ENCODE data around the gene NABP2. TPM values are rescaled to one million over a fixed set of nuclear protein-coding genes. Genes with fewer than 3 reads are reported as not detected.
A peak's percentile ranks its signal among the peaks of the same experiment; 100 is the strongest.

The NABP2 gene
- total and polyA plus RNA-seq, 2 experiments from 2014 or later, result 29.9 to 40.1 TPM

DNA sequence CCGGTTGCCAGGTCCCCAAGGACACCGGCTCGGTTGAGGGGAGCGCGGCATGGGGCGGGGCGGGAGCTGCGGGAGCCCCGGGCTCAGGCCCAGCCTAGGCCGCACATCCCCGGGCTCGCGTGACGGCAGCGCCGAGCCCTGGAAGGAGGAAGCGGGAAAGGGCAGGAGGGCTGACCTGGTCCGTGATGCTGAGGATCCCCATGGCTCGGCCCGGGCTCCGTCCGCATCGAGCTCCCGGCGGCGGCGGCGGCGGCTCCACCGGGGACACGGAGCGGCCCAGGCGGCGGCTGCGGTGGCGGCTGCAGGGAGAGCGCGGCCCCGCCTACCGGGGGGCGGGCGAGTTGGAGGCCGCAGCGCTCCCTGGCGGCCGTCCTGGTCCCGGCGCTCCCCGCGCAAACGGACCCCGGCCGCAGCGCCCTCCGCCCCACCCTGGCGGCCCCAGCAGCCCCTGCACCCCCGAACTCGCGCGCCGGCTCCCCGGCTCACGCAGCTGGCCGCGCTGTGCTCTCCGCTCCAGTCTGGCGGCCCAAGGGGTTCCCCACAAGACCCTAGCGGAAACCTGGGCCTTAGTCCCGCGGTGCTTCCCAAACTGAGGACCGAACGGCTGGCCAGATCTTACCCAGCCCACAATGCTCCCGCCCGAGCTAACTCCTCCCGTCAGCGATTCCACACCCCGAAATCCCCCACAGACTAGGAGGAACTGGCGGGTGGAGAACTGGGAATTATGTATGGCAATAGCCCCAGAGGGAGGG, 34.1 kb downstream of the NABP2 start, which contains the start of gene ANKRD52:
TSS of gene ANKRD52 (minus strand) at position 317 of the 752 bp plus-strand sequence. CDS start at position 202, 115 bp downstream.
- WGBS, 2 experiments (ENCODE audit: low coverage in 1 of 2, low lambda C conversion rate in 2 of 2, missing lambda C conversion rate in 2 of 2), result 1 to 2% methylated on average over 20 to 28 of the region's 78 CpGs
- H3K4me1 ChIP-seq (ENCODE audit: insufficient read depth), result peaks cover 35% of the 10 kb centered on the region
- H3K4me3 ChIP-seq, result peak within 1 kb of the TSS; percentile 96
- peak within 1 kb of the TSS; percentile 81 for H3K9ac ChIP-seq
- H3K36me3 ChIP-seq (ENCODE audit: low read depth), result peaks cover 26% of the 10 kb centered on the region
- H3K27me3 ChIP-seq (replicated peaks; ENCODE audit: insufficient read depth), result no peaks in the 10 kb centered on the region
- DNase-seq, result peak; percentile 93
- no peaks in the 10 kb centered on the region for H4K20me1 ChIP-seq (ENCODE audit: insufficient read depth)
- in situ Hi-C loops (cut with MboI), result no loop called here
- H3K9me2 ChIP-seq (ENCODE audit: insufficient read depth), result no peaks in the 10 kb centered on the region
- no peak for TF ChIP-seq EZH2phosphoT487 (IDR thresholded peaks at IDR 0.05; ENCODE audit: insufficient read depth, low read depth)
- TF ChIP-seq EZH2 (IDR thresholded peaks at IDR 0.05; ENCODE audit: insufficient read depth, poor library complexity, severe bottlenecking), result no peak
- H3F3A ChIP-seq (ENCODE audit: insufficient read depth), result peaks cover 41% of the 10 kb centered on the region
- peak within 1 kb of the TSS; percentile 97 for H3K4me2 ChIP-seq (ENCODE audit: unreplicated experiment)
- H2AFZ ChIP-seq, result peak within 1 kb of the TSS; percentile 91
- H3K27ac ChIP-seq, result peak within 1 kb of the TSS; percentile 70
- H3K79me2 ChIP-seq (ENCODE audit: insufficient read depth), result peaks cover 47% of the 10 kb centered on the region
- no peaks in the 10 kb centered on the region for H3K9me3 ChIP-seq (ENCODE audit: low read depth)

DNA sequence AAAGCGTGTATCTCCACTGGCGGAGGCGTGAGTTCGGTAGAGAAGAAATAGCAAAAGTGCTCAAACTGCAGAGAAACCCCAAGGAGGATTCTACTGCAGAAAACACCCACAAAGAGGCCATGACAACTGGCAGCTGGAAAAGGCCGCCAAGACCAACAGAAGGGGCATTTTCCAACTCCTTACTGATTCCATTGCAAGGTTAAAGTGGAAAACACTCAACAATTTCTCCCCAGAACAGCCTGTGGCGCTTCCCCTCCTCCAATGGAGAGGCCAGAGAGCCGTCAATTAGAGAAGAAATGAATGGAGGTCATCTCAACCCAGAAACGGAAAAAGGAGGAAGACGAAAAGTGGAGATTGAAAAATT, 34.7 kb downstream of the NABP2 start:
- DNase-seq, result no peak
- 3 to 4% methylated on average over 9 of the region's 9 CpGs for WGBS, 2 experiments (ENCODE audit: low coverage in 1 of 2, low lambda C conversion rate in 2 of 2, missing lambda C conversion rate in 2 of 2)
- H3K9me2 ChIP-seq (ENCODE audit: insufficient read depth), result no peaks in the 10 kb centered on the region
- H3K36me3 ChIP-seq (ENCODE audit: low read depth), result peaks cover 20% of the 10 kb centered on the region
- H2AFZ ChIP-seq, result peak overlapping the region; percentile 91
- peak overlapping the region; percentile 70 for H3K27ac ChIP-seq
- H3K79me2 ChIP-seq (ENCODE audit: insufficient read depth), result peaks cover 41% of the 10 kb centered on the region
- no peaks in the 10 kb centered on the region for H4K20me1 ChIP-seq (ENCODE audit: insufficient read depth)
- peaks cover 35% of the 10 kb centered on the region for H3K4me1 ChIP-seq (ENCODE audit: insufficient read depth)
- no peaks in the 10 kb centered on the region for H3K27me3 ChIP-seq (replicated peaks; ENCODE audit: insufficient read depth)
- H3K4me2 ChIP-seq (ENCODE audit: unreplicated experiment), result peak overlapping the region; percentile 81
- H3K9me3 ChIP-seq (ENCODE audit: low read depth), result no peaks in the 10 kb centered on the region
- in situ Hi-C loops (cut with MboI), result no loop called here
- peak overlapping the region; percentile 96 for H3K4me3 ChIP-seq
- H3K9ac ChIP-seq, result peak overlapping the region; percentile 81
- H3F3A ChIP-seq (ENCODE audit: insufficient read depth), result peaks cover 41% of the 10 kb centered on the region
- TF ChIP-seq EZH2phosphoT487 (IDR thresholded peaks at IDR 0.05; ENCODE audit: insufficient read depth, low read depth), result no peak
- no peak for TF ChIP-seq EZH2 (IDR thresholded peaks at IDR 0.05; ENCODE audit: insufficient read depth, poor library complexity, severe bottlenecking)

DNA sequence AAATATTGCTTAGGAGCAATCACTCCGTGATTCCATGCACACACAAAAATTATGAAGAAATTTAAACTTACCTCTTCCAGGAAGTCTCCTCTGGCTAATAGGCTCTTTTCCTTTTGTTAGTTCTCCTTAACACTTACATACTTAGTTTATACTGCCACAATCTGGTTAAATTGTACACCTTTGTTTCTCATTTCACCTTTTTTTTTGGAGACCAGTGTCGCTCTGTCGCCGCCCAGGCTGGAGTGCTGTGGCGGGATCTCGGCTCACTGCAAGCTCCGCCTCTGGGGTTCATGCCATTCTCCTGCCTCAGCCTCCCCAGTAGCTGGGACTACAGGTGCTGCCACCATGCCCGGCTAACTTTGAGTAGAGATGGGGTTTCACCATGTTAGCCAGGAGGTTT, 36.2 kb downstream of the NABP2 start:
- WGBS, 2 experiments (ENCODE audit: low coverage in 1 of 2, low lambda C conversion rate in 2 of 2, missing lambda C conversion rate in 2 of 2), result 93 to 97% methylated on average over 8 of the region's 8 CpGs
- in situ Hi-C loops (cut with MboI), result no loop called here
- Histone ChIP-seq H3K27me3 (replicated peaks; ENCODE audit: insufficient read depth) (no peaks in the 10 kb centered on the region), H3K4me1 (ENCODE audit: insufficient read depth) (peaks cover 35% of the 10 kb centered on the region), H4K20me1 (ENCODE audit: insufficient read depth) (no peaks in the 10 kb centered on the region), H2AFZ (no peak overlapping the region), H3K36me3 (ENCODE audit: low read depth) (peaks cover 5% of the 10 kb centered on the region; the same call in 1 of the 2 replicates), H3K9me2 (ENCODE audit: insufficient read depth) (no peaks in the 10 kb centered on the region), H3K9me3 (ENCODE audit: low read depth) (no peaks in the 10 kb centered on the region), H3K9ac (no peak overlapping the region), H3K4me2 (ENCODE audit: unreplicated experiment) (no peak overlapping the region), H3K27ac (no peak overlapping the region), H3K79me2 (ENCODE audit: insufficient read depth) (peaks cover 25% of the 10 kb centered on the region), H3F3A (ENCODE audit: insufficient read depth) (peaks cover 36% of the 10 kb centered on the region), H3K4me3 (no peak overlapping the region)
- TF ChIP-seq EZH2 (IDR thresholded peaks at IDR 0.05; ENCODE audit: insufficient read depth, poor library complexity, severe bottlenecking) (no peak), EZH2phosphoT487 (IDR thresholded peaks at IDR 0.05; ENCODE audit: insufficient read depth, low read depth) (no peak)
- DNase-seq, result no peak

DNA sequence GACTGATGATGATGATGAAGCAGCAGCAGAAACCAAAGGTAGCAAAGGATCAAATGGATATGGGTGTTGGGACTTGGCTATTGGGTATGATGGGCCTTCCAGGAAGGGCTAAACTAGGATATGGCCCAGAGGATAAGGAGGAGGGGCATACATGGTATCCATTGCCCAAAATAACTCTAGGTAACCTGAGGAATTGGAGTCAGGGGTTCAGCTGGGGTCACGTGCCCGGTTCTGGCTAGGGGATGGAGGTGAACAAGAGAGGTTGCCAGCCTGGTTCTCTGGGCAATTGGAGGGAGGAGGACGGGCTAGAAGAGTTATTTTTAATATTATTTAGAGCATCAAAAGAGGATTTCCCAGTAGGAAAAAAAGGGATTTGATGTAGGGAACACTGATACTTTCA, 36.8 kb downstream of the NABP2 start:
- H4K20me1 ChIP-seq (ENCODE audit: insufficient read depth), result no peaks in the 10 kb centered on the region
- no peaks in the 10 kb centered on the region for H3K9me2 ChIP-seq (ENCODE audit: insufficient read depth)
- no peaks in the 10 kb centered on the region for H3K36me3 ChIP-seq (ENCODE audit: low read depth)
- H3K9ac ChIP-seq, result no peak overlapping the region
- TF ChIP-seq EZH2phosphoT487 (IDR thresholded peaks at IDR 0.05; ENCODE audit: insufficient read depth, low read depth) (no peak), EZH2 (IDR thresholded peaks at IDR 0.05; ENCODE audit: insufficient read depth, poor library complexity, severe bottlenecking) (no peak)
- H3K4me2 ChIP-seq (ENCODE audit: unreplicated experiment), result peak overlapping the region; percentile 54
- no peaks in the 10 kb centered on the region for H3K27me3 ChIP-seq (replicated peaks; ENCODE audit: insufficient read depth)
- H3K4me1 ChIP-seq (ENCODE audit: insufficient read depth), result peaks cover 29% of the 10 kb centered on the region
- DNase-seq, result no peak
- peaks cover 36% of the 10 kb centered on the region for H3F3A ChIP-seq (ENCODE audit: insufficient read depth)
- no peaks in the 10 kb centered on the region for H3K9me3 ChIP-seq (ENCODE audit: low read depth)
- H3K4me3 ChIP-seq, result no peak overlapping the region
- 87 to 88% methylated on average over 3 of the region's 3 CpGs for WGBS, 2 experiments (ENCODE audit: low coverage in 1 of 2, low lambda C conversion rate in 2 of 2, missing lambda C conversion rate in 2 of 2)
- peak overlapping the region; percentile 70; the same call in 1 of the 2 replicates for H3K27ac ChIP-seq
- in situ Hi-C loops (cut with MboI), result no loop called here
- peaks cover 20% of the 10 kb centered on the region for H3K79me2 ChIP-seq (ENCODE audit: insufficient read depth)
- 0 out of 2 replicates have a peak overlapping the region, but pooled peaks have one; percentile 19 for H2AFZ ChIP-seq
